ENCODE data around the gene KLC1. TPM values are rescaled to one million over a fixed set of nuclear protein-coding genes. Genes with fewer than 3 reads are reported as not detected.

KLC1 gene
- total and polyA plus RNA-seq, 2 donors, result 162 to 188 TPM

- Histone ChIP-seq H3K4me1 (ENCODE audit: insufficient read depth) (peaks cover 3% of the 10 kb centered on the region), H3K27ac (ENCODE audit: low read depth) (no peak overlapping the region), H3K4me3 (ENCODE audit: low read depth, low read length) (no peak overlapping the region), H3K36me3 (ENCODE audit: insufficient read depth) (no peaks in the 10 kb centered on the region)
- 41% methylated on average over 20 of the region's 20 CpGs for WGBS
- DNase-seq (ENCODE audit: extremely low spot score), result no peak
Observed at GRCh38 chr14:103724116-103724515, 95.1 kb downstream of the KLC1 start.

- Histone ChIP-seq H3K36me3 (ENCODE audit: insufficient read depth) (peaks cover 2% of the 10 kb centered on the region), H3K4me3 (ENCODE audit: low read depth, low read length) (no peak overlapping the region), H3K27ac (ENCODE audit: low read depth) (no peak overlapping the region), H3K4me1 (ENCODE audit: insufficient read depth) (peaks cover 3% of the 10 kb centered on the region)
- no peak for DNase-seq (ENCODE audit: extremely low spot score)
- 92% methylated on average over 29 of the region's 29 CpGs for WGBS
Observed at GRCh38 chr14:103725001-103725682, 96.1 kb downstream of the KLC1 start.

- H3K4me1 ChIP-seq (ENCODE audit: insufficient read depth), result peaks cover 3% of the 10 kb centered on the region
- H3K36me3 ChIP-seq (ENCODE audit: insufficient read depth), result peaks cover 2% of the 10 kb centered on the region
- 93% methylated on average over 16 of the region's 16 CpGs for WGBS
- H3K4me3 ChIP-seq (ENCODE audit: low read depth, low read length), result no peak overlapping the region
- DNase-seq (ENCODE audit: extremely low spot score), result no peak
- H3K27ac ChIP-seq (ENCODE audit: low read depth), result no peak overlapping the region
Observed at GRCh38 chr14:103725739-103726395, 96.9 kb downstream of the KLC1 start.

GRCh38 chr14:103726474-103726873, 97.5 kb downstream of the KLC1 start:
- no peak for DNase-seq (ENCODE audit: extremely low spot score)
- Histone ChIP-seq H3K4me1 (ENCODE audit: insufficient read depth) (peaks cover 3% of the 10 kb centered on the region), H3K4me3 (ENCODE audit: low read depth, low read length) (no peak overlapping the region), H3K36me3 (ENCODE audit: insufficient read depth) (peaks cover 2% of the 10 kb centered on the region), H3K27ac (ENCODE audit: low read depth) (no peak overlapping the region)
- WGBS, result 95% methylated on average over 18 of the region's 18 CpGs

GRCh38 chr14:103727313-103727980, 98.4 kb downstream of the KLC1 start:
- DNase-seq (ENCODE audit: extremely low spot score), result no peak
- Histone ChIP-seq H3K27ac (ENCODE audit: low read depth) (no peak overlapping the region), H3K4me1 (ENCODE audit: insufficient read depth) (peaks cover 3% of the 10 kb centered on the region), H3K36me3 (ENCODE audit: insufficient read depth) (peaks cover 2% of the 10 kb centered on the region), H3K4me3 (ENCODE audit: low read depth, low read length) (no peak overlapping the region)
- WGBS, result 77% methylated on average over 53 of the region's 53 CpGs

- Histone ChIP-seq H3K27ac (ENCODE audit: low read depth) (no peak overlapping the region), H3K36me3 (ENCODE audit: insufficient read depth) (peaks cover 2% of the 10 kb centered on the region), H3K4me3 (ENCODE audit: low read depth, low read length) (no peak overlapping the region), H3K4me1 (ENCODE audit: insufficient read depth) (peaks cover 3% of the 10 kb centered on the region)
- WGBS, result 87% methylated on average over 19 of the region's 19 CpGs
- no peak for DNase-seq (ENCODE audit: extremely low spot score)
Observed at GRCh38 chr14:103728141-103728540, 99.1 kb downstream of the KLC1 start.

- Histone ChIP-seq H3K4me1 (ENCODE audit: insufficient read depth) (no peaks in the 10 kb centered on the region), H3K36me3 (ENCODE audit: insufficient read depth) (peaks cover 2% of the 10 kb centered on the region), H3K4me3 (ENCODE audit: low read depth, low read length) (no peak overlapping the region), H3K27ac (ENCODE audit: low read depth) (no peak overlapping the region)
- WGBS, result 79% methylated on average over 12 of the region's 12 CpGs
- no peak for DNase-seq (ENCODE audit: extremely low spot score)
Observed at GRCh38 chr14:103728721-103729120, 99.7 kb downstream of the KLC1 start.

- Histone ChIP-seq H3K27ac (ENCODE audit: low read depth) (peak overlapping the region; percentile 11), H3K4me3 (ENCODE audit: low read depth, low read length) (no peak overlapping the region), H3K36me3 (ENCODE audit: insufficient read depth) (peaks cover 2% of the 10 kb centered on the region), H3K4me1 (ENCODE audit: insufficient read depth) (no peaks in the 10 kb centered on the region)
- WGBS, result 75% methylated on average over 24 of the region's 24 CpGs
- no peak for DNase-seq (ENCODE audit: extremely low spot score)
Observed at GRCh38 chr14:103729496-103730448, 100.8 kb downstream of the KLC1 start.

GRCh38 chr14:103730490-103731035, 101.6 kb downstream of the KLC1 start:
- 74% methylated on average over 15 of the region's 15 CpGs for WGBS
- peak overlapping the region; percentile 1 for H3K27ac ChIP-seq (ENCODE audit: low read depth)
- peaks cover 2% of the 10 kb centered on the region for H3K36me3 ChIP-seq (ENCODE audit: insufficient read depth)
- DNase-seq (ENCODE audit: extremely low spot score), result no peak
- H3K4me1 ChIP-seq (ENCODE audit: insufficient read depth), result no peaks in the 10 kb centered on the region
- H3K4me3 ChIP-seq (ENCODE audit: low read depth, low read length), result no peak overlapping the region

- peaks cover 2% of the 10 kb centered on the region for H3K36me3 ChIP-seq (ENCODE audit: insufficient read depth)
- WGBS, result 93% methylated on average over 15 of the region's 15 CpGs
- DNase-seq (ENCODE audit: extremely low spot score), result no peak
- H3K27ac ChIP-seq (ENCODE audit: low read depth), result no peak overlapping the region
- no peaks in the 10 kb centered on the region for H3K4me1 ChIP-seq (ENCODE audit: insufficient read depth)
- no peak overlapping the region for H3K4me3 ChIP-seq (ENCODE audit: low read depth, low read length)
Observed at GRCh38 chr14:103731481-103731880, 102.5 kb downstream of the KLC1 start.

GRCh38 chr14:103731916-103732867, 103.2 kb downstream of the KLC1 start:
- H3K4me3 ChIP-seq (ENCODE audit: low read depth, low read length), result no peak overlapping the region
- H3K27ac ChIP-seq (ENCODE audit: low read depth), result peak overlapping the region; percentile 12
- peaks cover 2% of the 10 kb centered on the region for H3K36me3 ChIP-seq (ENCODE audit: insufficient read depth)
- H3K4me1 ChIP-seq (ENCODE audit: insufficient read depth), result no peaks in the 10 kb centered on the region
- no peak for DNase-seq (ENCODE audit: extremely low spot score)
- WGBS, result 91% methylated on average over 24 of the region's 24 CpGs
